Skeletal muscle satellite cell (primary cell): ENCODE measurements around the gene PEX3.

Experiments
- H3K27me3 ChIP-seq: 2 replicates; pipeline ENCODE4 v1.7.0; 2013; ENCODE audit warnings: low read length; ENCODE audit not compliant: control insufficient read depth, insufficient read depth
- H3K36me3 ChIP-seq: 2 replicates; pipeline ENCODE4 v1.7.0; 2013; ENCODE audit warnings: mild to moderate bottlenecking, control low read depth, low read length; ENCODE audit not compliant: insufficient read depth
- H3K4me1 ChIP-seq: 2 replicates; pipeline ENCODE4 v1.7.0; 2013; ENCODE audit warnings: low read length; ENCODE audit not compliant: control insufficient read depth, insufficient read depth
- H3K4me2 ChIP-seq: 2 replicates; pipeline ENCODE4 v1.7.0; 2013; ENCODE audit warnings: mild to moderate bottlenecking, low read length
- H3K4me3 ChIP-seq: 2 replicates; pipeline ENCODE4 v1.7.0; 2013; ENCODE audit warnings: low read length
- H3K9ac ChIP-seq: 2 replicates; pipeline ENCODE4 v1.7.0; 2013; ENCODE audit warnings: mild to moderate bottlenecking, low read depth, low read length, moderate library complexity
- H3K9me3 ChIP-seq: replicated peaks from 2 replicates; pipeline ENCODE4 v1.7.0; 2013; ENCODE audit warnings: mild to moderate bottlenecking, control low read depth, low read length

Gene PEX3

DNA sequence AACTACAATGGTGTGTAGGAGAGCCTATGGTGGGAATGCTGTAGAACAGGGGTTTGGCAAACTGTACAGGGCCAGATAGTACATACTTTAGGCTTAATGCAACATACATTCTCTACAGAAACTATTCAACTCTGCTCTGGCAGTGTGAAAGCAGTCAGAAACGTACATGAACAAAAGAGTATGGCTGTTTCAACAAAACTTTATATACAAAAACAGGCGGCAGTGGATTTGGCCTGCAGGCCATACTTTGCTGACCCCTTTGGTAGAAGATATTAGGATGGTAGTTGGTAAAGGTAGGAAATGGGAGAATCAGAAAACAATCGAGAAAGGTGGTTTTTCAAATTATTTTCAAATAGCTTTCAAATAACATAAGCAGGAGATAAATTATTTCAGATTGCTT is 36.1 kb downstream of the PEX3 start:
- H3K9me3 ChIP-seq, result no peaks in the 10 kb centered on the region
- no peaks in the 10 kb centered on the region for H3K4me1 ChIP-seq
- no peaks in the 10 kb centered on the region for H3K36me3 ChIP-seq
- H3K4me2 ChIP-seq, result no peak overlapping the region
- no peak overlapping the region for H3K9ac ChIP-seq
- H3K27me3 ChIP-seq, result no peaks in the 10 kb centered on the region
- H3K4me3 ChIP-seq, result no peak overlapping the region

DNA sequence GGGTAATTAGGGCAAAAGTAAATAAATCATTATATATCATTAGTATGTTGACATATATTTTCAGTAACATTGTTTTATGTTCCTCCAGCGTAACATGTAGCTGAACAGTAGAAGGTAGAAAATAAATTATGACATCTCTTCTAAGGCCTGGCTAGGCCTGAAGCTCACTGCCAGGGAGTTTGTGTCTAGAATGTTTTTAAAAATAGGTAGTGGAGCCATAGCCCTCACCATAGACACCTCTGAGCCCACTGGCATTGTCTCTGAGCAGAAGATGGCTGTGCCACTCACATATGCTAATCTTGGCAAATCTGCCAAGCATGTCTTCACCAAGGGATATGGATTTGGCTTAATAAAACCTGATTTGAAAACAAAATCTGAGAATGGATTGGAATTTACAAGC is 39.6 kb downstream of the PEX3 start:
- Histone ChIP-seq H3K36me3 (peaks cover 11% of the 10 kb centered on the region), H3K4me1 (no peaks in the 10 kb centered on the region), H3K4me3 (no peak overlapping the region), H3K9me3 (no peaks in the 10 kb centered on the region), H3K4me2 (no peak overlapping the region), H3K27me3 (no peaks in the 10 kb centered on the region), H3K9ac (no peak overlapping the region)

DNA sequence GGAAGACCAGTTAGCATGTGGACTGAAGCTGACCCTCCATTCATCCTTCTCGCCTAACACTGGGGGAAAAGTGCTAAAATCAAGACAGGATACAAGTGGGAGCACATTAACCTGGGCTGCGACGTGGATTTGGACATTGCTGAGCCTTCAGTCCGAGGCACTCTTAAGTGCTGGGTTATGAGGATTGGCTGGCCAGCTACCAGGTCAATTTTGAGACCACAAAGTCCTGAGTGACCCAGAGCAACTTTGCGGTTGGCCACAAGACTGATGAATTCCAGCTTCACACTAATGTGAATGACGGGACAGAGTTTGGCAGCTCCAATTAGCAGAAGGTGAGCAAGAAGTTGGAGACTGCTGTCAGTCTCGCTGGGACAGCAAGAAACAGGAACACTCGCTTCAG is 40.2 kb downstream of the PEX3 start:
- Histone ChIP-seq H3K9ac (no peak overlapping the region), H3K4me3 (no peak overlapping the region), H3K4me1 (no peaks in the 10 kb centered on the region), H3K4me2 (no peak overlapping the region), H3K27me3 (no peaks in the 10 kb centered on the region), H3K36me3 (peaks cover 16% of the 10 kb centered on the region), H3K9me3 (no peaks in the 10 kb centered on the region)

DNA sequence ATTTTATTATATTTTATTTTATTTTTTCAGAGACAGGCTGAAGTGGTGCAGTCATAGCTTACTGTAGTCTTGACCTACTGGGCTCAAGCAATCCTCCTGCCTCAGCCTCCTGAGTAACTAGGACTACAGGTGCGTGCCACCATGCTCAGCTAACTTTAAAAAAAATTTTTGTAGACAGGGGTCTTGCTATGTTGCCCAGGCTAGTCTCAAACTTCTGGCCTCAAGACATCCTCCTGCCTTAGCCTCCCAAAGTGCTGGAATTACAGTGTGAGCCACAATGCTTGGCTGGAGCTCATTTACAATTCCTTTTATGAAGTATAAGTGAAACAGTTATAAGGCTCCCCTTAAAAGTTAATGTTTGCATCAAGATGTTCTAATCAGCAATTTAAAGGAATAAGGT is 46.4 kb downstream of the PEX3 start:
- Histone ChIP-seq H3K4me3 (no peak overlapping the region), H3K27me3 (no peaks in the 10 kb centered on the region), H3K9ac (no peak overlapping the region), H3K36me3 (peaks cover 55% of the 10 kb centered on the region), H3K9me3 (no peaks in the 10 kb centered on the region), H3K4me2 (no peak overlapping the region), H3K4me1 (no peaks in the 10 kb centered on the region)

DNA sequence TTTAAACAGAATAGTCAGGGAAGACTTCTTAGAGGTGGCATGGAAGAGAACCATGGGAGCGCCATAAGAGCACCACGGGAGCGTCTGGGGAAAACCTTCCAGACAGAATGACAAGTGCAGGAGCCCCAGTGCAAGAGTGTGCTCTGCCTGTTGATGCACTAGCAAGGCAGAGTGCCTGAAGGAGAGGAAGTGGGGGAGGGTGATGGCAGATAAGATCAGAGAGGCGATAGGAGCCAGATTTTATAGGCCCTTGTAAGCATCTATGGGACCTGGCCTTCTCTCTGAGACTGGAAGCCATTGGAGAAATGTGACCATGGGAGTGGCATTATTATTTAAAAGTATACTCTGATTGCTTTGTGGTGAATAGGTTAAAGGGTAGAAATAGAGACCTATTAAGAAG is 47.8 kb downstream of the PEX3 start:
- Histone ChIP-seq H3K4me3 (no peak overlapping the region), H3K27me3 (no peaks in the 10 kb centered on the region), H3K36me3 (peaks cover 63% of the 10 kb centered on the region), H3K4me1 (no peaks in the 10 kb centered on the region), H3K4me2 (no peak overlapping the region), H3K9me3 (no peaks in the 10 kb centered on the region), H3K9ac (no peak overlapping the region)

DNA sequence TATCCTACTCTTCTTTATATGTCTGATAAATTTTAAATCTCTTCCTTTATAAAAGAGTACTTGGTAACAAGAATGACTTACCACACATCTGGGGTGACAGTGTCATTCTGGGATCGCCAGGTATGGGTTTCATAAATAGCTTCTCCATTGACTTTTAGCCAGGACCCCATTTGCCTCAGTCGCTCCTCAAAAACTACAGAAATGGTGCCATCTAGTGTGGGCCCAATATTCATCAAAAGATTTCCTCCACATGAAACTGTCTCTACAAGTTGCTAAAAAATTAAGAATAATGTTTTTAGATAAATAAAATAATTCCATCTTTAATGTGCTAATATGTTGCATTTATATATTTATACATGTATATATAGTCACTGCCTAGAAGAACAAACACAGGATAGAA is 51.2 kb downstream of the PEX3 start:
- Histone ChIP-seq H3K4me1 (no peaks in the 10 kb centered on the region), H3K36me3 (peaks cover 68% of the 10 kb centered on the region), H3K4me2 (no peak overlapping the region), H3K4me3 (no peak overlapping the region), H3K9ac (no peak overlapping the region), H3K9me3 (no peaks in the 10 kb centered on the region), H3K27me3 (no peaks in the 10 kb centered on the region)

DNA sequence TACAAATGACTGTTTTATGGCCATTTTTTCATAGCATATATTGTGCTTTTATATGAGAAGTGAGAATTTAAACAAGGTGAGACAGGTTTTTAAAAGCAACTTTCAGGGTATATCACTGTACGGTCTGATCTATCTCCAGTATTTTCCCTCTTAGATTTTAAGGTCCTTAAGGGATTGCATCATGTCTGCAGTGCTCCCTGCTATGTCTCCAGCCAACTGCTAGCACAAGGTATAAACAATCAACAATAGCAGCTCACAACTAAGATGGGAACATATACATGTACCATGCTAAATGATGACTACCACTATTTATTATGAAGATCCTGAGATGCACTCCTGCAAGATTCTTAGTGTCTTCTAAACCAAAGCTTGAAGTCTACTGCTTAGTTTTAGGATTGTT is 53.8 kb downstream of the PEX3 start:
- H3K4me3 ChIP-seq, result no peak overlapping the region
- H3K27me3 ChIP-seq, result no peaks in the 10 kb centered on the region
- no peaks in the 10 kb centered on the region for H3K4me1 ChIP-seq
- H3K4me2 ChIP-seq, result no peak overlapping the region
- no peaks in the 10 kb centered on the region for H3K9me3 ChIP-seq
- no peak overlapping the region for H3K9ac ChIP-seq
- H3K36me3 ChIP-seq, result peaks cover 59% of the 10 kb centered on the region

DNA sequence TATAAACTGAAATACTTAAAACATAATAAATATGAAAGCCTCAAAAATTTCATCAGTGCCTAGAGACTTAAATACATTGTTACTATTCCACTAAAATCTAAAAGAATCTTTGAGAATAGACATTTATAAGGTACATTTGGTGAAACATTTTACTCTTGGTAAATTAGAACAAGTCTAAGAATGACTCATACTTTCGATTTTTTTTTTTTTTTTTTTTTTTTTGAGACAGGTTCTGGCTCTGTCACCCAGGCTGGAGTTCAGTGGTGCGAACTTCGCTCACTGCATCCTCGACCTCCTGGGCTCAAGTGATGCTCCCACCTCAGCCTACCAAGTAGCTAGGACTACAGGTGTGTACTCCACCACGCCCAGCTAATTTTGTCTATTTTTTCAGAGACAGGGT is 54.5 kb downstream of the PEX3 start:
- Histone ChIP-seq H3K4me1 (no peaks in the 10 kb centered on the region), H3K9ac (no peak overlapping the region), H3K27me3 (no peaks in the 10 kb centered on the region), H3K4me2 (no peak overlapping the region), H3K36me3 (peaks cover 53% of the 10 kb centered on the region), H3K4me3 (no peak overlapping the region), H3K9me3 (no peaks in the 10 kb centered on the region)

DNA sequence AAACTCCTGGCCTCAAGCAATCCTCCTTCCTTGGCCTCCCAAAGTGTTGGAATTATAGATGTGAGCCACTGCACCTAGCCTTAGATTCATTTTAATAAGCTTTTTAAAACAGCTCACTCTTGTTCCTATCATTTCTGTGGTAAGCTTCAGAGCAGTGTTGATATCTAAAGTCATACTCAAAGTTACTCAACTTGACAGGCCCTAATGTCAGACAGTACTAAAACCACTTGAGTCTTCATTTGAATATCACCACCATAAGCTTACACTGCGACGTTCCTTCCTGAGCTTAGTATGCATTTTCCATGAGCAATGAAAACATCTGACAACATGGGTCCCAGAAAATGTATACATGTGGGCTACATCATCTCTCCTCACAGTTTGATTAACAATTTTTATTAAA is 54.9 kb downstream of the PEX3 start:
- Histone ChIP-seq H3K36me3 (peaks cover 49% of the 10 kb centered on the region), H3K4me2 (no peak overlapping the region), H3K27me3 (no peaks in the 10 kb centered on the region), H3K4me1 (no peaks in the 10 kb centered on the region), H3K9me3 (no peaks in the 10 kb centered on the region), H3K9ac (no peak overlapping the region), H3K4me3 (no peak overlapping the region)

DNA sequence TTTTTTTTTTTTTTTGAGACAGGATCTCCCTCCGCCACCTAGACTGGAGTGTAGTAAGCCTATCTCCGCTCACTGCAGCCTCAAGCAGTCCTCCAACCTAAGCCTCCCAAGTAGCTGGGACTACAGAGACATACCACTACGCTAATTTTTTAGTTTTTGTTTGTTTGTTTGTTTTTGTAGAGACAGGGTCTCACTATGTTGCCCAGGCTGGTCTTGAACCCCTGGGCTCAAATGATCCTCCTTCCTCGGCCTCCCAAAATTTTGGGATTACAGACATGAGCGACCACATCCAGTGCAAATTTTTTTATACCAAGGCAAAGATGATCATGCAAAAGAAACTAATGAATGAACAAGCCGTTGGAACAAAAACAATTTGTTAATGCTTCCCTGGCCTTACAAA is 55.6 kb downstream of the PEX3 start:
- H3K4me2 ChIP-seq, result no peak overlapping the region
- H3K9me3 ChIP-seq, result no peaks in the 10 kb centered on the region
- no peak overlapping the region for H3K4me3 ChIP-seq
- H3K27me3 ChIP-seq, result no peaks in the 10 kb centered on the region
- H3K9ac ChIP-seq, result no peak overlapping the region
- peaks cover 42% of the 10 kb centered on the region for H3K36me3 ChIP-seq
- no peaks in the 10 kb centered on the region for H3K4me1 ChIP-seq

DNA sequence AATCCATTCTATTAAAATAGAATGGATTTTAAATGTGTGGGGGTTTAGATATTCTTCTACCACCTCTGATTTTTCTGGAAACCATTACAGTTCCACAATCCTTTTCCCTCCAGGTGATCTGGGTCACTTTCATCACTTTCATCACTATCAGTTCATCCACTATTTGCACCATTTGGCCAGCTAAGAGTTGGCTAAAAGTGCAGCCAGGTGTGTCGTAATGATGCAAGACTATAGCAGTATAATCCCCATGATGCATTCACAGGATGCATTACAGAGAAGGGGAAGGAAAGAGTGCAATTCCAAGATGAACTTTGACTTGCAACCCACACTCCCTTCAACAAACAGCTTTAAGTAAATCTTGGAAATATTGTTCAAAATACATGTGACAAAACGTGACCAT is 56.0 kb downstream of the PEX3 start:
- no peak overlapping the region for H3K9ac ChIP-seq

DNA sequence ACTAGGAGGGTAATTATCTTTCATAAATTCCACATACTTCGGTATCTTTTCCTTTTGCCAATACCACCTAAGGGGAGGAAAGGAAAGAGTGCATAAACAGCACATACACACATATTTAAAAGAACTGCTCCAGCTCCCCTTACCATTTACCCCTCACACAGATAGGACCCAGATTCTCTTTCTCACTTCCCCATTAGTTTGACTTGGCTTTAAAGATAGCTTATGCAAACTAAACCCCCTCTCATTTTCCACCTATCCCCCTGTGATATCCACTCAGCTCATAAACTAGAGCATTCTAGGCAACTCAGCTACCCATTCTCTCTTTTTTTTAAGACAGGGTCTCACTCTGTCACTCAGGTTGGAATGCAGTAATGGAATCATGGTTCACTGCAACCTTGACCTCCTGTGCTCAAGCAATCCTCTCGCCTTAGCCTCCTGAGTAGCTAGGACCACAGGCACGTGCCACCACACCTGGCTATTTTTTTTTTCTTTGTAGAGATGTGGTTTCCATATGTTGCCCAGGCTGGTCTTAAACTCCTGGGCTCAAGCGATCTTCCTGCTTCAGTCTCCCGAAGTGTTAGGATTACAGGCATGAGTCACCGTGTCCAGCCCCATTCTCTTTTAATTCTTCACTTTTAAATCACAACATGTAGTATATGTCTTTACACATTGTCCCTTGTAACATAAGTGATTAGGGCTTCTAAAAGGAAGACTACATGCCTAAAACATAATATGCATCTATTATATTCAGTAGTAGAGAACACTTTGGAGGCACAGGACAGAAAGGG is 56.9 kb downstream of the PEX3 start:
- H3K36me3 ChIP-seq, result peaks cover 30% of the 10 kb centered on the region
- H3K27me3 ChIP-seq, result no peaks in the 10 kb centered on the region

More for the DNA sequence above, 56.0 kb downstream of the PEX3 start:
- H3K4me2 ChIP-seq, result no peak overlapping the region
- H3K36me3 ChIP-seq, result peaks cover 38% of the 10 kb centered on the region
- no peaks in the 10 kb centered on the region for H3K27me3 ChIP-seq
- no peak overlapping the region for H3K4me3 ChIP-seq
- H3K9me3 ChIP-seq, result no peaks in the 10 kb centered on the region
- peaks cover 1% of the 10 kb centered on the region for H3K4me1 ChIP-seq

More for the DNA sequence above, 56.9 kb downstream of the PEX3 start:
- Histone ChIP-seq H3K9ac (no peak overlapping the region), H3K9me3 (no peaks in the 10 kb centered on the region), H3K4me2 (no peak overlapping the region), H3K4me3 (no peak overlapping the region), H3K4me1 (peaks cover 7% of the 10 kb centered on the region)
